PFSK-1 (cell line): ENCODE data around the gene FARP2.

Source experiments
- FOXP2 ChIP-seq: optimal IDR thresholded peaks from 2 replicates; pipeline ENCODE3; 2011; ENCODE audit warnings: borderline replicate concordance, control low read depth, inconsistent platforms; ENCODE audit not compliant: insufficient read depth; ENCODE audit errors: extremely low read length, extremely low read depth
- POLR2AphosphoS5 ChIP-seq: IDR thresholded peaks from 2 replicates; pipeline ENCODE4 v1.6.1; 2012; ENCODE audit warnings: low read depth, mild to moderate bottlenecking, control low read depth, low read length, moderate library complexity
- SIN3A ChIP-seq: IDR thresholded peaks from 2 replicates; pipeline ENCODE4 v1.6.1; 2012; ENCODE audit warnings: mild to moderate bottlenecking, low read length, moderate library complexity, borderline replicate concordance; ENCODE audit not compliant: insufficient read depth
- TAF1 ChIP-seq: IDR thresholded peaks from 2 replicates; pipeline ENCODE4 v1.6.1; 2012; ENCODE audit warnings: low read length, control low read depth, borderline replicate concordance; ENCODE audit not compliant: insufficient read depth
- TF ChIP-seq, protein P1 (sequence below), 2 experiments: IDR thresholded peaks; 2 replicates each; pipeline versions ENCODE4 v1.6.1 to v1.8.0; 2011 to 2012; ENCODE audit warnings: low read depth in 2 of 2, low read length in 2 of 2, control low read depth in 1 of 2, inconsistent platforms in 1 of 2, mild to moderate bottlenecking in 1 of 2, moderate library complexity in 1 of 2; ENCODE audit not compliant: insufficient read depth in 1 of 2

The FARP2 gene

DNA sequence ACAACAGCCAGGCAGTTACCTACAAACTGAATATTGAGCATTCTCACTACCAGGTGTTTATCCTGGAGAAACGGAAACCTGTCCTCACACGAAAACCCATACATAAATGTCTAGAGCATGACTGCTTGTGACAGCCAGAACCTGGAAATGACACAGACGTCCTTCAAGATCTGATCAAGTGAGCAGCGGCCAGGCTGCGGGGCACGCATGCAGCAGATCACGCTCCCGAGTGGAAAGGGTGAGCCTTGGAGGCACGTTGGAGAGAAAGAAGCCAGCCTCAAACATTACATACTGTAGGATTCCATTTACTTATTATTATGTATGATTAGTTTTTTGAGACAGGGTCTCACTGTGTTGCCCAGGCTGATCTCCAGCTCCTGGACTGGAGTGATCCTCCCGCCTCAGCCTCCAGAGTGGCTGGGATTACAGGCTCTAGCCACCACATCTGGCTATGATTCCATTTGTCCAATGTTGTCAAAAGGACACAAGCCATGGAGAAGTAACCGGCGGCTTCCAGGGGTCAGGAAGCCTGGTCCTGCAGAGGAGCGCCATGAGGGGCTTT lies 175.2 kb downstream of the FARP2 start:
- TF ChIP-seq POLR2AphosphoS5 (no peak), FOXP2 (no peak), SIN3A (no peak), TAF1 (no peak)
- TF ChIP-seq, protein P1, sequence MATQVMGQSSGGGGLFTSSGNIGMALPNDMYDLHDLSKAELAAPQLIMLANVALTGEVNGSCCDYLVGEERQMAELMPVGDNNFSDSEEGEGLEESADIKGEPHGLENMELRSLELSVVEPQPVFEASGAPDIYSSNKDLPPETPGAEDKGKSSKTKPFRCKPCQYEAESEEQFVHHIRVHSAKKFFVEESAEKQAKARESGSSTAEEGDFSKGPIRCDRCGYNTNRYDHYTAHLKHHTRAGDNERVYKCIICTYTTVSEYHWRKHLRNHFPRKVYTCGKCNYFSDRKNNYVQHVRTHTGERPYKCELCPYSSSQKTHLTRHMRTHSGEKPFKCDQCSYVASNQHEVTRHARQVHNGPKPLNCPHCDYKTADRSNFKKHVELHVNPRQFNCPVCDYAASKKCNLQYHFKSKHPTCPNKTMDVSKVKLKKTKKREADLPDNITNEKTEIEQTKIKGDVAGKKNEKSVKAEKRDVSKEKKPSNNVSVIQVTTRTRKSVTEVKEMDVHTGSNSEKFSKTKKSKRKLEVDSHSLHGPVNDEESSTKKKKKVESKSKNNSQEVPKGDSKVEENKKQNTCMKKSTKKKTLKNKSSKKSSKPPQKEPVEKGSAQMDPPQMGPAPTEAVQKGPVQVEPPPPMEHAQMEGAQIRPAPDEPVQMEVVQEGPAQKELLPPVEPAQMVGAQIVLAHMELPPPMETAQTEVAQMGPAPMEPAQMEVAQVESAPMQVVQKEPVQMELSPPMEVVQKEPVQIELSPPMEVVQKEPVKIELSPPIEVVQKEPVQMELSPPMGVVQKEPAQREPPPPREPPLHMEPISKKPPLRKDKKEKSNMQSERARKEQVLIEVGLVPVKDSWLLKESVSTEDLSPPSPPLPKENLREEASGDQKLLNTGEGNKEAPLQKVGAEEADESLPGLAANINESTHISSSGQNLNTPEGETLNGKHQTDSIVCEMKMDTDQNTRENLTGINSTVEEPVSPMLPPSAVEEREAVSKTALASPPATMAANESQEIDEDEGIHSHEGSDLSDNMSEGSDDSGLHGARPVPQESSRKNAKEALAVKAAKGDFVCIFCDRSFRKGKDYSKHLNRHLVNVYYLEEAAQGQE (IDR thresholded peaks at IDR 0.05; ENCODE audit: insufficient read depth in 1 of 2, low read depth in 2 of 2, low read length in 2 of 2), result no peak

DNA sequence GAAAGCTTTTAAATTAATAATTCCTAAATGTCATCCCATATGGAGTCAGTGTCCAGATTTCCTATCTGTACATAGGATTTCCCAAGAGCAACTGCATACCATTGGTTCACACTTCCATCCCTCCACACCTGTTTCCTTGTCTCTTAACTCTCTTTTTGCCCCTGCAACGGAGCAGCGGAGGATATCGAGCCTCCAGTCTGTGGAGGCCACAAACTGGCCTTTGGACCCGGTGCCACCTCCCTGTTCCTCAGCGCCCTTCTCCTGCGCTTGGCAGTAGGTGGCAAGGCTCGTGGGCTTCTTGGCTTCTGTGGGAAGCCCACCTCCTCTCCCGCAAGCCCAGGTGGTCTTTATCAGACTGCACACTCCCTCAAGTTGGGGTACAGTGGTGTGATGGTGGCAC lies 176.1 kb downstream of the FARP2 start:
- TF ChIP-seq, protein P1 (IDR thresholded peaks at IDR 0.05; ENCODE audit: insufficient read depth in 1 of 2, low read depth in 2 of 2, low read length in 2 of 2), result no peak
- TF ChIP-seq FOXP2 (no peak), SIN3A (no peak), POLR2AphosphoS5 (no peak), TAF1 (no peak)

DNA sequence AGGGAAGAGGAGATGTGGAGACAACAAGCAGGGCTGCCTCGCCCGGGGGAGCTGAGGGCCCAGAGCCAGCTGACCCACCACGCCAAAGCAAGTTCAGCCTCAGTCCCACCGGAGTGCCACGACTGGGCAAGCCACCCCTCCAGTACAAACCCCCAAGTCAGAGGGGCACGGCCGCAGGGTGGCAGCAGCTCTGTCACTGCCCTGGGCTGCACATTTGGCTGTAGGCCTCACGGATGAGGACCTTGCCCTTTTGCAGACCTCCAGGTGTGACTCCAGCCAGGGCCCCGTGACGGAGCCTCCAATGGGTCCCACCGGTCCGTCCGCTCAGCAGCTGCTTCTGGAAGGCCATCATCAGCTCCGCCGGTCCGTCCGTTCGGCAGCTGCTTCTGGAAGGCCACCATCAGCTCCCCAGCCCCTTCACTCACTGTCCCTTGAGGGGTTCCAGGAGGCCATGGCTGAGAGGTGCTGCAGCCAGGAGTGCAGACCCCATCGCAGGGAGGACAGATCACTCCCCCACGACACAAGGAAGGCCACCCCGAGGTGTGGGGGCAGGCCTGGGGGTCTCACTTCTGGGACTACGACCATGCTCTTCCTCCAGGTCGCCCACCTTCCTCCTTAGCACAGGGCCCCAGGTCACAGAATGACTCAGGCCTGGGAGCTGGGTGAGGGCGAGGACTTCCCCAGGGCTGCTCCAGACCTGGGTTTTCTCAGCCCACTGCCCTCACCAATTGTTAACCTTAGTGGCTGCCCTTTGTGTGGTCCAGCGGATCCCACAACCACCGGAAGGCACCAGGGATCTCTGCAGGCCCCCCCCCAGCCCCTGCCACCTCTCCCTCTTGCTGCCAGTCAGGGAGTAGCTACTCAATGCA lies 176.9 kb downstream of the FARP2 start:
- TF ChIP-seq POLR2AphosphoS5 (no peak), SIN3A (no peak), TAF1 (no peak), FOXP2 (no peak)
- TF ChIP-seq, protein P1 (IDR thresholded peaks at IDR 0.05; ENCODE audit: insufficient read depth in 1 of 2, low read depth in 2 of 2, low read length in 2 of 2), result no peak

DNA sequence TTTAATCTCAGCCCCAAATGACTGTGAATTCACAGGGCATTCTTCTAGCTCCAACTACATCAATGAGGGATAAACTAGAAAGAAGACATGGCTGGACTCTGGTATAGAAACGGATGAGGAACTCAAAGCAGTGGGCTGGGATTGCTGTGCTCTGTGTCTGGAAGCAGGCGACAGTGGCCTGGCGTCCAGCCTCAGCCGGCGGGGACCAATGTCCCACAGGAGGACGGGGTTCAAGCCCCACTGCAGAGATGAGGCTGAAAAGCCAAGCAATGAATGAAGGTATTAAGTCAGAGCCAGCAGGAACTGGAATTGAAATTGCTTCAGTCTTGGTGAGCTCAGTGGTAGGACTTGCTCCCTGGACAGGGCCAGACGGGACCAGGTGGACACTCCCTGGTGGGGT lies 178.2 kb downstream of the FARP2 start:
- TF ChIP-seq POLR2AphosphoS5 (no peak), TAF1 (no peak), FOXP2 (no peak), SIN3A (no peak)
- TF ChIP-seq, protein P1 (IDR thresholded peaks at IDR 0.05; ENCODE audit: insufficient read depth in 1 of 2, low read depth in 2 of 2, low read length in 2 of 2), result no peak
